Sigmoid colon (tissue), 4 donors: Measurements from ENCODE around the gene BAHCC1.

Source experiments
- CTCF ChIP-seq, 4 experiments: fragments of 450-650 bp in 3 of 4; fragments of 200-600 bp in 1 of 4; IDR thresholded peaks; one replicate each; pipeline ENCODE4 v1.5.1; 2016 to 2019; ENCODE audit warnings: antibody characterized with exemption in 4 of 4, mild to moderate bottlenecking in 3 of 4, moderate library complexity in 2 of 4
- EP300 ChIP-seq, 4 donors: sonication (generic); formaldehyde crosslinking; IDR thresholded peaks; one replicate each; pipeline ENCODE4 v1.6.1; 2017; ENCODE audit warnings: antibody characterized with exemption in 4 of 4
- POLR2A ChIP-seq, 2 donors: fragments of 450-650 bp; IDR thresholded peaks; one replicate each; pipeline ENCODE4 v1.6.1; 2016; ENCODE audit warnings: antibody characterized with exemption in 2 of 2, mild to moderate bottlenecking in 2 of 2, moderate library complexity in 2 of 2

DNA sequence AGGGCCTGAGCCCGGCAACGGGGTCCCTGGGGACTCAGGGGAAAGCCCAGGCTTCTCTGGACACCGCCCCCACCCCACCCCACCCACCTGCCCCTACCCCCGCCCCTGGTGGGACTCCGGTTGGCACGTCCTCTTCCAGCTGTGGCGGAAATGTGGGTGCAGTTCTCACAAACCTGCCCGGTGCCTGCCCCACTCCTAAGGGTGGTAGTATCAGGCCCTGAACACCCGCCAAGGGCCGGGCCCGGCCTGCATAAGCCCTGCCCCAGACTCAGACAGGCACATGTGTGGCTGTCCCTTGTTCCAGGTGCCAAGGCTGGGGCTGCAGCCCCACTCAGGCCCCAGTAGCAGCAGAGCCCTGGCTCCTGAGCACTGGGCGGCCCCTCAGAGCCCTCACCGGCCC, 59.2 kb downstream of the BAHCC1 start:
- TF ChIP-seq CTCF (IDR thresholded peaks at IDR 0.05) (no peak), EP300 (IDR thresholded peaks at IDR 0.05) (no peak), POLR2A (IDR thresholded peaks at IDR 0.05) (no peak)
